ENCODE measurements around the gene SYP. TPM values are rescaled to one million over a fixed set of nuclear protein-coding genes. Genes with fewer than 3 reads are reported as not detected.
A peak's percentile ranks its signal among the peaks of the same experiment; 100 is the strongest.

Gene SYP
- total and polyA plus RNA-seq, 10 of the 15 experiments (the other 5 are each of a cell fraction or from before 2014, with no cell fraction given) = 0.34 to 1.7 (median 0.74) TPM

DNA sequence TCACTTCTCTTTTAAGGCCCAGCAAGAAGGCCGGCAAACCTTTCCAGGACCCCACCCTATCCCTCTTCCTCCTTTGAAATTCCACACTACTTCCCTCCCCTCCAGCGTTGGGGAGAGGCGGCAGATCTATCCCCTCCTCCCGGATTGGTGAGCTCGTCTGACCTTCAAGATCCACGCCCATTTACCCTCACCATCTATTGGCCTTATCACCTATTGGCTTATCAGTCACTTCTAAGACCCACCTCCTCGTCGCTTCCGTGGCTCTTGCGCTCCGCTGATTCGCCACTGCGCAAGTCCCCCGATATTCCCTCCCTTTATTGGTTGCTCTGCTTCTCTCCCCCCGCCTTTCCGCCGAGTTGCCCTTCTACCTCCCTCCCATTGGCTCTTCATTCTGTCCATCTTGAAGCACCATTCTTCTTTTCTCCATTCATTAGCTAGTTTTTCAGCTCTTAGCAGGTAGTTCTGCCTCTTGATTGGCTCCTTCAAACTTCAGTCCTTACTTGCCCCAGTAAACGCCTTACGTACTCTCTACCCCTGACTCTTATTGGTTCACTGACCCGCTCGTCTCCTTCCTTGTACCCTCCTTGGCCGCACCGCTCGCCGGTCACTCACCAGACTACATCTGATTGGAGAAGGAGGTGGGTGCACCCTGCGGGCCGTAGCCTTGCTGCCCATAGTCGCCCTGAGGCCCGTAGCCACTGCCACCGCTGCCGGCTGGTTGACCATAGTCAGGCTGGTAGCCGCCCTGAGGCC, 9.0 kb downstream of the SYP start:
- peak overlapping the region; percentile 65 for H3K27ac ChIP-seq (ENCODE audit: control insufficient read depth, insufficient read depth)
- H4K20me1 ChIP-seq (ENCODE audit: control insufficient read depth, insufficient read depth) = no peaks in the 10 kb centered on the region
- H3K9me3 ChIP-seq (replicated peaks; ENCODE audit: control insufficient read depth, insufficient read depth, low read length) = no peaks in the 10 kb centered on the region
- H3K4me2 ChIP-seq (ENCODE audit: control insufficient read depth, insufficient read depth) = no peak overlapping the region; the same call in 1 of the 2 replicates
- H2AFZ ChIP-seq (ENCODE audit: control insufficient read depth, low read depth, low read length) = peak overlapping the region; percentile 64
- RAD21 ChIA-PET (ENCODE audit: unreplicated experiment) = interaction anchor here (0.7 to 3.0 kb wide), 11 partner anchors 10 to 979 kb away, joined by 3 to 26 read pairs (median 5); partner anchors contain the start of genes CCDC22, PLP2 and PPP1R3F
- ATAC-seq = peak; percentile 92
- CTCF ChIA-PET = interaction anchor here (0.6 to 5.8 kb wide), 14 partner anchors 17 to 1998 kb away, joined by 3 to 57 read pairs (median 4); partner anchors contain the start of genes GRIPAP1 and PPP1R3F
- peaks cover 3% of the 10 kb centered on the region; the same call in 1 of the 2 replicates for H3K4me1 ChIP-seq (ENCODE audit: control insufficient read depth, insufficient read depth, low read length)
- H3K36me3 ChIP-seq (ENCODE audit: control insufficient read depth in 2 of 2, insufficient read depth in 2 of 2, low read length in 1 of 2) = no peaks in the 10 kb centered on the region
- in situ Hi-C loops (cut with MboI) (loop anchor here (5.0 kb wide), 1 partner anchor 76 kb away; the partner anchor contains the start of gene PPP1R3F), intact Hi-C loops (cut with micrococcal nuclease; ENCODE audit: unreplicated experiment) (loop anchor here (2.0 to 5.0 kb wide), 3 partner anchors 24 to 78 kb away; partner anchors contain the start of genes CCDC22 and PPP1R3F)
- peak overlapping the region; percentile 77 for H3K4me3 ChIP-seq
- peak; percentile 99 for DNase-seq (ENCODE audit: low read depth, low spot score)
- no peaks in the 10 kb centered on the region; the same call in 1 of the 2 replicates for H3K79me2 ChIP-seq (ENCODE audit: control insufficient read depth, insufficient read depth, low read length)
- peak; percentile 100 for FAIRE-seq
- SMC1A ChIA-PET (ENCODE audit: uncharacterized antibody, unreplicated experiment) = interaction anchor here (0.6 to 2.9 kb wide), 11 partner anchors 9 to 78 kb away, joined by 3 to 14 read pairs (median 5); partner anchors contain the start of genes CCDC22, PLP2, PPP1R3F and SYP
- no TSS peak for BruUV-seq (replicated peaks)
- H3K9ac ChIP-seq (ENCODE audit: control insufficient read depth, insufficient read depth, low read length) = peak overlapping the region; percentile 69
- POLR2A ChIA-PET = interaction anchor here (0.5 to 3.9 kb wide), 14 partner anchors 9 to 741 kb away, joined by 3 to 28 read pairs (median 4); partner anchors contain the start of genes CCDC22, SYP and TFE3
- no peaks in the 10 kb centered on the region for H3K27me3 ChIP-seq (replicated peaks in 1 of 2; ENCODE audit: control insufficient read depth in 2 of 2, insufficient read depth in 2 of 2, low read length in 1 of 2)
- WGBS (ENCODE audit: insufficient coverage, insufficient replicate concordance, low lambda C conversion rate, missing lambda C conversion rate) = 28% methylated on average over 32 of the region's 32 CpGs
- TF ChIP-seq, protein P1, sequence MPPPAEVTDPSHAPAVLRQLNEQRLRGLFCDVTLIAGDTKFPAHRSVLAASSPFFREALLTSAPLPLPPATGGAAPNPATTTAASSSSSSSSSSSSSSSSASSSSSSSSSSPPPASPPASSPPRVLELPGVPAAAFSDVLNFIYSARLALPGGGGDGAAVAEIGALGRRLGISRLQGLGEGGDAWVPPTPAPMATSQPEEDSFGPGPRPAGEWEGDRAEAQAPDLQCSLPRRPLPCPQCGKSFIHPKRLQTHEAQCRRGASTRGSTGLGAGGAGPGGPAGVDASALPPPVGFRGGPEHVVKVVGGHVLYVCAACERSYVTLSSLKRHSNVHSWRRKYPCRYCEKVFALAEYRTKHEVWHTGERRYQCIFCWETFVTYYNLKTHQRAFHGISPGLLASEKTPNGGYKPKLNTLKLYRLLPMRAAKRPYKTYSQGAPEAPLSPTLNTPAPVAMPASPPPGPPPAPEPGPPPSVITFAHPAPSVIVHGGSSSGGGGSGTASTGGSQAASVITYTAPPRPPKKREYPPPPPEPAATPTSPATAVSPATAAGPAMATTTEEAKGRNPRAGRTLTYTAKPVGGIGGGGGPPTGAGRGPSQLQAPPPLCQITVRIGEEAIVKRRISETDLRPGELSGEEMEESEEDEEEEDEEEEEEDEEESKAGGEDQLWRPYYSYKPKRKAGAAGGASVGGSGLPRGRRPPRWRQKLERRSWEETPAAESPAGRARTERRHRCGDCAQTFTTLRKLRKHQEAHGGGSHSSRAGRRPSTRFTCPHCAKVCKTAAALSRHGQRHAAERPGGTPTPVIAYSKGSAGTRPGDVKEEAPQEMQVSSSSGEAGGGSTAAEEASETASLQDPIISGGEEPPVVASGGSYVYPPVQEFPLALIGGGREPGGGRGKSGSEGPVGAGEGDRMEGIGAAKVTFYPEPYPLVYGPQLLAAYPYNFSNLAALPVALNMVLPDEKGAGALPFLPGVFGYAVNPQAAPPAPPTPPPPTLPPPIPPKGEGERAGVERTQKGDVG (CRISPR knock-in tag; IDR thresholded peaks at IDR 0.05) = no peak
- TF ChIP-seq BMI1 (IDR thresholded peaks at IDR 0.05; ENCODE audit: borderline replicate concordance) = no peak
- TF ChIP-seq, protein P2, sequence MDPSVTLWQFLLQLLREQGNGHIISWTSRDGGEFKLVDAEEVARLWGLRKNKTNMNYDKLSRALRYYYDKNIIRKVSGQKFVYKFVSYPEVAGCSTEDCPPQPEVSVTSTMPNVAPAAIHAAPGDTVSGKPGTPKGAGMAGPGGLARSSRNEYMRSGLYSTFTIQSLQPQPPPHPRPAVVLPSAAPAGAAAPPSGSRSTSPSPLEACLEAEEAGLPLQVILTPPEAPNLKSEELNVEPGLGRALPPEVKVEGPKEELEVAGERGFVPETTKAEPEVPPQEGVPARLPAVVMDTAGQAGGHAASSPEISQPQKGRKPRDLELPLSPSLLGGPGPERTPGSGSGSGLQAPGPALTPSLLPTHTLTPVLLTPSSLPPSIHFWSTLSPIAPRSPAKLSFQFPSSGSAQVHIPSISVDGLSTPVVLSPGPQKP (IDR thresholded peaks at IDR 0.05; ENCODE audit: low read depth, low read length) = 0 out of 2 replicates have a peak, but pooled peaks have one; percentile 17
- peak; percentile 68 for TF ChIP-seq EED (IDR thresholded peaks at IDR 0.05; ENCODE audit: low read depth)
- TF ChIP-seq, protein P3, sequence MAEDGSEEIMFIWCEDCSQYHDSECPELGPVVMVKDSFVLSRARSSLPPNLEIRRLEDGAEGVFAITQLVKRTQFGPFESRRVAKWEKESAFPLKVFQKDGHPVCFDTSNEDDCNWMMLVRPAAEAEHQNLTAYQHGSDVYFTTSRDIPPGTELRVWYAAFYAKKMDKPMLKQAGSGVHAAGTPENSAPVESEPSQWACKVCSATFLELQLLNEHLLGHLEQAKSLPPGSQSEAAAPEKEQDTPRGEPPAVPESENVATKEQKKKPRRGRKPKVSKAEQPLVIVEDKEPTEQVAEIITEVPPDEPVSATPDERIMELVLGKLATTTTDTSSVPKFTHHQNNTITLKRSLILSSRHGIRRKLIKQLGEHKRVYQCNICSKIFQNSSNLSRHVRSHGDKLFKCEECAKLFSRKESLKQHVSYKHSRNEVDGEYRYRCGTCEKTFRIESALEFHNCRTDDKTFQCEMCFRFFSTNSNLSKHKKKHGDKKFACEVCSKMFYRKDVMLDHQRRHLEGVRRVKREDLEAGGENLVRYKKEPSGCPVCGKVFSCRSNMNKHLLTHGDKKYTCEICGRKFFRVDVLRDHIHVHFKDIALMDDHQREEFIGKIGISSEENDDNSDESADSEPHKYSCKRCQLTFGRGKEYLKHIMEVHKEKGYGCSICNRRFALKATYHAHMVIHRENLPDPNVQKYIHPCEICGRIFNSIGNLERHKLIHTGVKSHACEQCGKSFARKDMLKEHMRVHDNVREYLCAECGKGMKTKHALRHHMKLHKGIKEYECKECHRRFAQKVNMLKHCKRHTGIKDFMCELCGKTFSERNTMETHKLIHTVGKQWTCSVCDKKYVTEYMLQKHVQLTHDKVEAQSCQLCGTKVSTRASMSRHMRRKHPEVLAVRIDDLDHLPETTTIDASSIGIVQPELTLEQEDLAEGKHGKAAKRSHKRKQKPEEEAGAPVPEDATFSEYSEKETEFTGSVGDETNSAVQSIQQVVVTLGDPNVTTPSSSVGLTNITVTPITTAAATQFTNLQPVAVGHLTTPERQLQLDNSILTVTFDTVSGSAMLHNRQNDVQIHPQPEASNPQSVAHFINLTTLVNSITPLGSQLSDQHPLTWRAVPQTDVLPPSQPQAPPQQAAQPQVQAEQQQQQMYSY (CRISPR knock-in tag; IDR thresholded peaks at IDR 0.05) = no peak
- TF ChIP-seq ZNF622 (IDR thresholded peaks at IDR 0.05) = no peak
- peak; percentile 82 for TF ChIP-seq NFYB (IDR thresholded peaks at IDR 0.05; ENCODE audit: insufficient read depth, low read depth, low read length)
- TF ChIP-seq SMAD5 (IDR thresholded peaks at IDR 0.05; ENCODE audit: low read depth) = peak; percentile 27; the same call in 1 of the 2 replicates
- TF ChIP-seq IKZF1 (conservative IDR thresholded peaks at IDR 0.05) = peak; percentile 86
- peak; percentile 82 to 90 for TF ChIP-seq IKZF2 (IDR thresholded peaks at IDR 0.05)
- TF ChIP-seq CREB1 (IDR thresholded peaks at IDR 0.05; ENCODE audit: low read depth) = peak; percentile 91
- TF ChIP-seq SIN3A (IDR thresholded peaks at IDR 0.05; ENCODE audit: low read depth, low read length) = peak; percentile 85; the same call in 1 of the 2 replicates
- no peak for TF ChIP-seq ZNF24 (IDR thresholded peaks at IDR 0.05)

Data from GM12878 (cell line).